Measurements from ENCODE around the gene COA8.
"Not testable (repeated sequence)": the region's sequence is repeated elsewhere in the genome, so short reads cannot be mapped to it uniquely, and the experiment has no call there.

The COA8 gene

DNA sequence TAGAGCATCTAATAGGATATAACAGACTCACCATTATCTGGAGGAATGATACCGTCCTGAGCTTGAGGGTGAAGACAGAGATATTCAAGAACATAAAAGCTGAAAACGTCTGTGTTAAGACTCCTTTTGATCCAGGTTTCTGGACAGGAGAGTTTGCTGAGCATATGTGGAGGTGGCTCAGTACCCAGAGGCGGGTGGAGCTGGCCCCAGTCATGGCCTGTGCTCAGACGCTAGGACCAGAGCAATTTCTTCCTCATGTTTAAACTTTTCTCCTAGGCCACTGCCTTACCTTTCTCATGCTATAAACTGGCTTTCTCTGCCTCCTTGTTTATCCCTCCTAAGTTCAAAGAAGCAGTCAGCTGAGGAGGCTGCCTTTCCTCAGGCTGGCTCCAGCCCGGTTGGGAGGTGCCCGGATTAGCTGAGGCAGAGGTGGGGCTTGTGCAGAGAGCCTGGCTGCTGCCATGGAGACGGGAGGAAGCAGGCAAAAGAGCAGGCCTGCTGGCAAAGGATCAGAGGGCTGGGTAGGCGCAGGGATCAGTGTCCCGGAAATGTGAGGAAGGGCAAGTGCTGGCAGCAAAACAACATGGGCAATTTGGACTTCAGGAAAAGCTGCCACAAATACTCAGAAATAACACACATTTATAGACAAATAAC is 13.7 kb downstream of the COA8 start:
- DNase-seq: no peak

DNA sequence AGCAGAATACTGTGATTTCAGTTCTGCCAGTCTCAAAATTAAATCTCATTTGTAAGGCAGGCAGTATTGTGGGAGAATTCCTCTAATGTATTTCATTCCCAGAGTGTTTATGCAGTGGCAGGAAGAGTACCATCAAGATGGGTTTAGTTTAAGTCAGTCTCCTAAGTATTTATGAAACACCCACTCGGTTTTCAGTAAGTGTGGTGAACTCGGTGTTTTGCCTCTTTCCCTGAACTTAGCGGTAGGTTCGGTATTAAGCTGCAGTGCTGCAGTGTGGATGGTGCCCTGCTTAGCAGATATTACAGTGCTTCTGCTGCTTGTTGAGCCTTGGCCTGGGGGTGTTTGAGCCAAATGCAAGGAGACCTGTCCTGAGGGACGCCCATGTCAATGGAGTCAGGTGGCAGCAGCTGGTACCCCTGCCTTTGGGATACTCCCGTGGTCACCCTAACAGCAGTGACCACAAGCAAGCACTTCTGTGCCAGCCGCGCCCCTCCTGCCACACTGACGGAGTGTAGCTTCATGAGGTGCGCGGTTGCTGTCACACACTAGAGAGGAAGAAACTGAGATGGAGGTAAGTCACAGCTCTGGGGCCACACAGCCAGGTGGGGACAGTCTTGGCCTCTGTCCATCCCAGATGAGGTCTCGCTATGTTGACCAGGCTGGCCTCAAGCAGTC is 15.8 kb downstream of the COA8 start:
- no peak for DNase-seq

DNA sequence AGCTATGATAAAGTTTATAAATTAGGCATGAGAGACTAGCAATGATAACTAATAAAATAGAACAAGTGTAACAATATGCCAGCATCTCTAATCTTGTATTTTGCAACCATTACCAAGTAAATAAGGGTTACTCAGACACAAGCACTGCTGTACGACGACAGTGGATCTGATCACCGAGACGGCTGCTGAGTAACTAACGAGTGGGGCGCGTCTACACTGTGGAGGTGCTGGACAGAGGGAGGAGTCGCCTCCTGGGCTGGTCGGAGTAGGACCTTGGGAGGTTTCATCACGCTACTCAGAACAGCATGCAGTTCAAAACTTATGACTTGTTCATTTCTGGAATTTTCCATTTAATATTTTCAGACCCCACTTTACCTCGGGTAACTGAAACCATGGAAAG is 18.4 kb downstream of the COA8 start:
- DNase-seq: no peak

DNA sequence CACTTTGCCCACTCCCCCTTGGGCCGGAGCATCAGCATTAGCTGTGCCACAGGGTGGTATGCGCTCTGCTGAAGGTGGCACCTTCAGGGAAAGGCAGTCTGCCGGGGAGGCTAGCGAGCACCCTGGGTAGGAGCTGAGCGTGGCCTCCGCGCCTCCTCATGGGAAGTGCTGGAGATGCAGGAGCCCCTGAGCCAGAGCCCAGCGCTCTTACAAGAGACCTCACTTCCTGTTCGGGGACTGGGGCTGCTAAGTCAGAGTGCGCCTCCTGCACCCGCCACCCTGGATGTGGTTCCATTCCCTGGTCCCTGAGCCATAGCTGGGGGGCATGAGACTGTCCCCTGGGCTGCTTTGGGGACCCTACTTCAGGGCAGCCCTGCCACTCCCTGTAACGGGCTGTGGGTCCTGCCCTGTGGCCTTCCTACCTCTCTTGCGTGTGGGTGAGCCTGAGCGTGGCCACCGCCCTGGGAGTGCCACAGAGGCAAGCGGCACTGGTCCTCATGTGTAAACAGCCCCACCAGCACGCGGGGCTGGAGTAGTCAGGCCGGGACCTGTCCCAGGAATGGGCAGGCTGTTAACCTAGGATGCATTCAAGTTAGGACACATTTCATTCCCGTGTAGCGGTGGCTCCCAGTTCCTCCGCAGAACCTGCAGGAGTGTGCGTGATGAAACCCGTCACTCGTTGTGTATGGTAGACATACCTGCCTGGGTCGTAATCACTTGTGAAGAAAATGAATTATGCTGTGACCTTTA is 19.4 kb downstream of the COA8 start:
- DNase-seq: no peak

DNA sequence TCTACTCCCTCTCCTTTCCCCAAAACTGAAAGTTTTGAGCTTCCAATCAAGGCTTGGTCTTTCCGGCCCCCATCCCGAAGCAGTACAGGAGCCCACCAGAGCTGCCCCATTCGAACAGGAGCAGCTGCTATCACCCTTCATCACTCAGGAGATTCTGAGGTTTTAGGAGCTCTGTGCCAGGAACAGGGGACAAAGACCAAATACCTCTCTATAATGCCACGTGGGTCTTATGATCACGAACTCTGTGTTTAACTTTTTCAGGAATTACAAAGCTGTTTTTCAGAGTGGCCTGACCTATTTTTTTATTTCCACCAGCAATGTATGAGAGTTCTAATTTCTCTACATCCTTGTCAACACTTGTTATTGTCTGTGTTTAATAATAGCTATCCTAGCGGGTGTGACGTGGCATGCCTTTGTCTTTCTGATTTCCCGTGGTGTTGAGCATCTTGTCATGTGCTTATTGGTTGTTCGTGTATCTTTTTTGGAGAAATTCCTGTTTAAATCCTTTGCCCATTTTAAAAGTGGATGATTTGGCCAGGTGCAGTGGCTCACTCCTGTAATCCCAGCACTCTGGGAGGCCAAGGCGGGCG is 21.7 kb downstream of the COA8 start:
- DNase-seq: no peak

DNA sequence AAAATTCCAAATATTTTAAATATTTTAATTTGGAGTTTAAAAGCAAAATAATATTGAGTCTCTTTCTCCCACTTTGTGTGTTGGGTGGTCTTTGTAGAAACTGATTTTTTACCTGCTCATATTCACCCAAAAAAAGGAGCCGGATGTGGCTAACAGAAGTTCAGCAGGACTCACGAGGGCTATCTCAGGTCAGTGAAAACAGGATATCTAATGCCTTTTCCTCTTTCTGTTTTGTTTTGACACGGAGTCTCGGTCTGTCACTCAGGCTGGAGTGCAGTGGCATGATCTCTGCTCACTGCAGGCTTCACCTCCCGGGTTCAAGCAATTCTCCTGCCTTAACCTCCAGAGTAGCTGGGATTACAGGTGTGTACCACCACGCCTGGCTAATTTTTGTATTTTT is 30.8 kb downstream of the COA8 start:
- peak; percentile 62 for DNase-seq

DNA sequence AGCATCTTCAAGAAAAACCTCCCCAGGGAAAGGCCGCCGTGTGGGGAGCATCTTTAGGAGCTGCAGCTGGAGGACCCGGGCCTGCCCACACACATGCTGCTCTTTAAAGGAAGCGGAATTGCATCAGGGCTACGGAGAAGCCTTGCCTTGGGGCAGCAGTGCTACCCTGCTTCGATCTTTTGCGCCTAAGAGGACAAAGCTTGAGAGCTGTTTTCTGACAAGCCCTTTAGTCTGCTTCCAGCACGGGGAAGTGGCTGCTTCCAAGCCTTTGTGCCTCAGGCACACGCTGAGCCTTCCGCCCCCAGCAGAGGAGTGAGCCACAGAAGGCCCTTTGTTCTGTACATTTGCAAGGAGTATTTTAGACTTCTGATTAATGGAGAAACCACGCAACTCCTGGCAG is 31.5 kb downstream of the COA8 start:
- DNase-seq: peak; percentile 25

DNA sequence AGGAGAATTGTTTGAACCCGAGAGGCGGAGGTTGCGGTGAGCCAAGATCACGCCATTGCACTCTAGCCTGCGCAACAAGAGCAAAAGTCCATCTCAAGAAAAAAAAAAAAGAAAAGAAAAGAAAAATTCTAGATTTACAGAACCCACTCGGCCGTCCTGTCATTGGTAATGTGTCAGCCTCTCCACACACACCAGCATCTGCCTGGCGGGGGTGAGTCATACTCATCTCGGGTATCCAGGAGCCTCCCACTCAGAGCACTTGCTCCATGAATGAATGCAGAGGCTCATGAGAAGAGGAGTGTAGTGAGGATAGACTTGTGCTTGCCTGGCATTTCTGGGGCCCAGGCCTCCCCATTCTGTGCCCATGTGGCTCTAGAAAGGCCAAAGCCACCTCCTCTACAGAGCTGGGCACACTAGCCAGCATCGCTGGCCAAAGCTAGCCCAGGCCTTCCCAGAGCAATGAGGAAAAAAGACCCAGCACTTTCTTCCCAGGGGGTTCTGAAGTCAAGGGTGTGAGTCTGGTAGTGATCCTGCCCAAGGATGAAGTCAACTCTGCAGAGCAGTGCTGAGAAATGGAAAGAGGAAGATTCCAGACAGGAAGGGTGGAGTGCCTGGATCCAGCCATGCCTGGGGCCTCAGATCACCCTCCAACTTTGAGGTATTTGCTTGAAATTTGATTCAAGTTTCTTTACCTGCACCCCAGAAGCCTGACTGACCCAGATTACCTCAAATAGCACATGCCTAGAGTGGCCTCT is 35.0 kb downstream of the COA8 start:
- DNase-seq: peak; percentile 62

DNA sequence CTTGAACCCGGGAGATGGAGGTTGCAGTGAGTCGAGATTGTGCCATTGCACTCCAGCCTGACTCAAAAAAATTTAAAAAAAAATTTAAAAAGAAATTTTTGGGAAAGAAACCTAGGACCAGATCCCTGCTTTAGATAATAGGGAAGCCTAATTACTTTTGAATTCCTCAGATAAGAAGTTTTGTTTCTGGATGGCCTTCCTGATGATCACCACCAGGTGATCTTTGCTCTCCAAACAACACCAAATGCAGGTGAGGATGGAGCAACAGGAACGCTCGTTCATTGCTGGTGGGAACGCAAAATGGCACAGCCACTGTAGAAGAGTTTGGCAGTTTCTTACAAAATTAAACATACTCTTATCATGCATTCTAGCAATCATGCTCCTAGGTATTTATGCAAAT is 37.7 kb downstream of the COA8 start:
- DNase-seq: no peak

DNA sequence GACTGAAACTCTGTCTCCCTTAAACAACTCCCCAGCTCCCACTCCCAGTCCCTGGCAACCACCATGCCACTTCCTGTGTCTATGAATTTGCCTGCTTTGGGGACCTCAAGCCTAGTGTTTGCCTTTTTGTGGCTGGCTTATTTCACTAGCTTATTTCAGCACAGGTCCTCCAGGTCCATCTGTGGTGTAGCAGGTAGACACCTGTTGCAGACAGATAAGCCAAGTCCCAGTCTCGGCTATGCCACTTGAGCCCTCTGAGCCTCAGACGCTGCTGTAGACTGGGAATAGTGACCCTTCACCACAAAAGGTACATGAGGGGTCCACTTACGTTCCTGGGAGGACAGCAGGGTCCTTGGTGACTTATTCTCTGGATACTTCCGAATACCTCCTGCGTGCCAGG is 41.9 kb downstream of the COA8 start:
- no peak for DNase-seq

DNA sequence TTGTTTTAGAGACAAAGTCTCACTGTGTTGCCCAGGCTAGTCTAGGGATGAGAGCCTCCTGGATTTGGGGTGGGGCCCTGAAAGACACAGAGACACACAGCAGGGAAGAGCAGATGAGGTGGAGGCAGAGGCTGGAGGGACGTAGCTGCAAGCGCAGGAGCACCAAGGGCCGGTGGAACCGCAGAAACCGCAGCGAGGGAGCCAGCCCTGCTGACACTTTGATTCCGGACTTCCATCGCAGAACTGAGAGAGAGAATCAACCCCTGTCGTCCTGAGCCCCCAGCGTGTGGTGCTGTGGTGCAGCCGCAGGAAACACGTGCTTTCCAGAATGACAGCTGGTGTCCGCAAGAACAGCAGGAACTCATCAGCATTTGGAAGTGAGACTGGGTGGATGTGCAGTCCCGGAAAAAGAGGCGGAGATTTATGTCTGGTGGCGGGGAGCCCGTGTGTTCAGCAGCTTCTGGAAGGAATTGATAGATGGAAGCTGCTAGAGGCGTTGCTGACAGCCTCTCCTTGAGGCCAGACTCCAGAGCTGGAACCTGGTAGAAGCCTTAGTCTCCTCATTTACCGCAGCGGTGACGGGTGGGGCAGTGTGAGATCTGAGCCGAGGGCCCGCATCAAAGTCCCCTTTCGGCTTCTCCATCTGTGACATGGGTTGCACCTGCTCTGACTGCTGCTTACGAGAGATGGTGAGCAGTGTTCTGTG is 44.4 kb downstream of the COA8 start:
- DNase-seq: peak; percentile 99

DNA sequence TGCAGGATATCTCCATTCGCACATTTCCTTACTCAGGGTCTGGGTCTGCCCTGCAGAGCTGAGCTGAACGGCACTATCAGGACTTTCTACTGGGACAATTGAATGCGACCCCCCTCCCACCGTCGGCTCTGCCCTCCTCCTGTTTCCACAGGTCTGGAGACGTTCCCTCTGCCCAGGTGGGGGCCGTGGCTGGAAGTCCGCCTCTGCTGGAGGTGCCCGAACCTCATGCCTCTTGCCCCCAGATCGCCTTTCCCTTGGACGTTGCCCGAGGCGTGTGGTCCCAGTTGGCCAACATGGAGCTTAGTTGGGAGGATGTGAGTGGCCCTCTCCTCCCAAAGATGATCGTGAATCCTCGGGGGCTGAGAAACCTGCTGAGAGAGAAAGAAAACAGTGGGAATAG is 45.1 kb downstream of the COA8 start:
- no peak for DNase-seq

DNA sequence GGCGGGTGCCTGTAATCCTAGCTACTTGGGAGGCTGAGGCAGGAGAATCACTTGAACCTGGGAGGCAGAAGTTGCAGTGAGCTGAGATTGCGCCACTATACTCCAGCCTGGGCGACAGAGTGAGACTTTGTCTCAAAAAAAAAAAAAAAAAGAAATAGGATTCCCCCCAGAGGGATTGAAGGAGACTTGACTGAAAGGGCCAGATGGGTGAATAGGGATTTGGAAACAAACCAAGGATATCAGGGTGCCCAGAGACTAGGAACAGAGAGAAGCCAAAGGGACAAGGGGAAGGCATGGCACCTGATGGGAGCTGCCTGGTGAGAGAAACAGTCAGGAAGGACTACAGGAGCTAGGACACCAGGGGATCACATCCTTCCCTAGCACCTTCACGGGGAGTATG is 46.3 kb downstream of the COA8 start:
- not testable (repeated sequence) for DNase-seq

DNA sequence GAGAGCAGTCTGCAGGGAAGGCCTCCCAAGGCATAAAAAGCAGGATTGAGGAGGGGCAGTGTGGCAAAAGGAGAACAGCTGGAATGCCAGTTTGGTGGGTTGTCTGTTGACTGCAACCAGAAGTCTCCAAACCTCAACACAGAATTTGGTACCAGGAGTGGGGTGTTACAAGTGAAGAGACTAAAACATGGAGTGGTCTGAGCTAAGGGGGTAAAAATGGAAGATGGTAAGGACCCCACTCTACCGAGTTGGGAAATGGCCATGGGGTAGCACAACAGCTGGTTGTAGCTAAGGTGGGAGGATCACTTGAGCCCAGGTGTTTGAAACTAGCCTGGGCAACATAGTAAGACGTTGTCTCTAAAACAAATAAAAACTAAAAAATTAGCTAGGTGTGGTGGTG is 48.5 kb downstream of the COA8 start:
- no peak for DNase-seq

DNA sequence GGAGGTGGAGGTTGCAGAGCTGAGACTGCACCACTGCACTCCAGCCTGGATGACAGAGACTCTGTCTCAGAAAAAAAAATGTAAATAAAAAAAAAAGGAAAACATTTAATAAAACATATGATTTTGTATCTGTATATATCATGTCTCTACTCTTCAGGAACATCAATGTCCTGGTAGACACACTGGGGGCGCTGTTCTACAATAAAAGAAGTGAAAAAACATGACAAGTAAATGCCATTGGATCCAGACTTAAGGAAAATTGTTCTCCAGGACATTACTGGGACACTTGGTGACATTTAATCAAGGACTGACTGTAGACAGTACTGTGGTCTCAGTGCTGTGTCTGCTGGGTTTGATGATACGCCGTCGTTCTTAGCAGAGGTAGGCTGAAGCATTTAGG is 50.8 kb downstream of the COA8 start:
- no peak for DNase-seq

DNA sequence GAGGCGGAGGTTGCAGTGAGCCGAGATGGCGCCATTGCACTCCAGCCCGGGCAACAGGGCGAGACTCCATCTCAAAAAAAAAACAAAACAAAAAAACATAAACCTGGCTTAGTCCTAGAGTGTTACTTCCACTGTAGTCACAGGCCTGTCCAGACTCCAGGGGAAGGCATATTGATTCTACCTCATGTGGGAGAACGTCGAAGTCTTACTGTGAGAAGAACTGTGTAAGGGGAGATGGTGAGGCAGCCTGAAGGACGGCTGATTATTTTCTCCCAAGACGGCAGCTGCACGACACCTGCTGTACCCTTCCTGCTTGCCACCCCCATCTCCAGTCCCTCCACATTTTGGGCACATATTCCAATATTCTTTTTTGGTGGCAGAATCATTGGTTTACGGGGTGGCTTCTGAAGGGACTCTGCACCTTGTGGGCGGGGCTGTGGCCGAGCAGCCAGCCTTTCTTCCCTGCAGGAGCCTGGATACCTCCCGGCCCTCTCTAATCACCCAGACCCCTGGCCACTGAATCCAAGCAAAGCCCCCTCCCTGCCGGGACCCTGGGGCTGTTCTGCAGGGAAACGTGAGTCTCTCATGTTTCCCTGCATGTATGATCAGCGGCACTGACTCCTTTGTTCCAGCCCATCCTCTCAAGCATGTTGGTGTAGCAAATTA is 54.0 kb downstream of the COA8 start:
- DNase-seq: no peak

DNA sequence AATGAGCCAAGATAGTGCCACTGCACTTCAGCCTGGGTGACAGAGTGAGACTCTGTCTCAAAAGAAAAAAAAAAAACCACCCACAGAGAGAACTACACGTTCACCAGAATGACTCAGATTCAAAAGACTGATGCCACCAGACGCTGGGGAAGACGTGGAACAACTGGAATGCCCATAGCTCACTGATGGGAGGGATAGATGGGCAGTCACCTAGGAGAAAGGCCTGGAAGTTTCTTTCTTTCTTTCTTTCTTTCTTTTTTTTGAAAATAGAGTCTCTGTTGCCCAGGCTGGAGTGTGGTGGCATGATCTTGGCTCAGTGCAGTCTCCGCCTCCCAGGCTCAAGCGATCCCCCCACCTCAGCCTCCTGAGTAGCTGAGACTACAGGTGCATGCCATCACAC is 56.3 kb downstream of the COA8 start:
- DNase-seq: no peak

DNA sequence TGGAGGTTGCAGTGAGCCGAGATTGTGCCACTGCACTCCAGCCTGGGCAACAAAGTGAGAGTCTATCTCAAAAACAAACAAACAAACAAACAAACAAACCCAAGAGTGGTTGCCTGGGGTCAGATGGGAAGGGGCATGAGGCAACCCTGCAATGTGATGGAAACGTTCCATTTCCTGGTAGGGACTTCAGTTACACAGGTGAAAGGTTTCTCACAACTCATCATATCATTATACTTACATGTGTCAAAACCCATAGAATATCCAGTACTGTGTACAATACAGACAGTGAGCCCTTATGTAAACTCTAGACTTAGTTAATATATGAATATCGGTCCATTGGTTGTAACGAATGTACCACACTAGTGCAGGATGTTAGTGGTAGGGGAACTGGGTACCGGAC is 59.1 kb downstream of the COA8 start:
- no peak for DNase-seq

DNA sequence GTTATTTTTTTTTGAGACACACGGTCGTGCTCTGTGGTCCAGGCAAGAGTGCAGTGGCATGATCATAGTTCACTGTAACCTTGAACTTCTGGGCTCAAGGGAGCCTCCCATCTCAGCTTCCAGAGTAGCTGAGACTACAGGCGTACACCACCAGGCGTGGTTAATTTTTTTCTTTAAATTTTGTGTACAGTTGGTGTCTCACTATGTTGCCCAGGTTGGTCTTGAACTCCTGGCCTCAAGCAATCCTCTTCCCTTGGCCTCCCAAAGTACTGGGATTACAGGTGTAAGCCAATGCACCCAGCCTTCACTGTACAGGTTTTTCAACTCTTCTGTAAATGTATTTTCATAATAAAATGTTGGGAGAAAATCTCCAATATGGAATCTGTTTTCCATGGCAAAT is 60.5 kb downstream of the COA8 start:
- no peak for DNase-seq

DNA sequence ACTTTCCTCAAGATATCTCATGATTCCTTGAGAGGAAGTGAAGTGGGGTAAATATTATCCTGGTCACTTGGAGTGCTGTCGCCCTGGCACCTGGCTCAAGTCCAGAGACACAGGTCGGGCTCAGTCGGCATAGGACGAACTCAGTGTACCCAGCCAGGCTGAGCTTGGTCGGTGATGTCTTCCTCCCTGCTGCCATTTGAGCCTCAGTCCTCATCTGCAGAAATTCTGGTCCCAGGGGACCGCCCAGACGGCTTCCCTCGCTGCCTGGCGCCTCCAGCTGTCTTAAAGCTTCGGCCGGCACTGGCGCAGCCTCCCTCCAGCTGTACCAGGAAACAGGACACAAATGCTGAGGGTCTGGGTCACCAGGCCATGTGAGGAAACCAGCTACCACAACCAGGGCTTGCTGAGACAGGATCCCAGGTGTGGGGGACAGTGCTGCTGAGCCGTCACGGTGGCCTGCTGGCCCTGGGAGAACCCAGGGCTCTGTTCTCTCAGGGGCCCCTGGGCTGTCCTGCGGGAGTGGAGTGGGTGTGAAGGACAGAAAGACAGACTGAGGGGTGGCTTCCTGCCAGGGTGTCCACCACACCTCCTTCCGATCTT is 61.2 kb downstream of the COA8 start:
- DNase-seq: no peak

DNA sequence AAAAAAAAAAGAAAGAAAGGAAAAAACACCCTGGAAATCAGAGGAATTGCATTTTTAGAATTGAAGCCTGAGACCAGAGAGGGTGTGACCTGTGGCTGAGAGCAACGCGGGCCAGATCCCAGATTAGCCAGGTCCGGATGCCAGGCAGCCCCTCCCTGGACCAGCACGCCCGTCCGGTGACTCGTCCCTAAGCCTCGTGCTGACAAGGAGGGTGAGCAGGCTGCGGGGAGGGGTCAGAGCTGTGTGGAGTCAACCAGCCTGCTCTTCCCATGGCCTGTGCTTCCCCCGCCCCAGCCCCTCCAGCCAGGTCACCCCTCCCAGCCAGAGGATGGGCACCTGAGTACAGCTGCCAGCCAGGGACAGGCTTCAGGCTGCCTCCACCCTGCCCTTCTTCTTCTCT is 62.1 kb downstream of the COA8 start:
- no peak for DNase-seq
